Progenitor cell of endocrine pancreas (in vitro differentiated cells): ENCODE measurements around the gene ZC3H10. TPM values are rescaled to one million over a fixed set of nuclear protein-coding genes. Genes with fewer than 3 reads are reported as not detected.

ENCODE experiments used
- DNase-seq: peaks from one replicate; pipeline ENCODE4 v3.0.0; 2021; ENCODE audit warnings: low spot score; ENCODE audit not compliant: unreplicated experiment
- H3K27ac Mint-ChIP-seq: 2 replicates; pipeline ENCODE4 v1.8.0; 2021; ENCODE audit warnings: mild to moderate bottlenecking, moderate library complexity, mixed read lengths
- H3K27me3 Mint-ChIP-seq: 2 replicates; pipeline ENCODE4 v1.8.0; 2021; ENCODE audit warnings: mixed read lengths
- H3K36me3 Mint-ChIP-seq: 2 replicates; pipeline ENCODE4 v1.8.0; 2022; ENCODE audit warnings: mixed read lengths; ENCODE audit not compliant: insufficient read depth
- H3K4me1 Mint-ChIP-seq: 2 replicates; pipeline ENCODE4 v1.8.0; 2021; ENCODE audit warnings: low read depth, mixed read lengths
- H3K4me3 Mint-ChIP-seq: 2 replicates; pipeline ENCODE4 v1.8.0; 2021; ENCODE audit warnings: low read depth, mild to moderate bottlenecking, moderate library complexity, mixed read lengths
- H3K9me3 Mint-ChIP-seq: 2 replicates; pipeline ENCODE4 v1.8.0; 2021; ENCODE audit warnings: low read depth, mixed read lengths
- CTCF ChIP-seq: fragments of 200-600 bp; sonication (generic); IDR thresholded peaks from one replicate; pipeline ENCODE4 v1.5.0; 2021; ENCODE audit warnings: antibody characterized with exemption, mild to moderate bottlenecking; ENCODE audit not compliant: unreplicated experiment
- total RNA-seq: library from RNA; stranded (reverse); gene quantifications from 2 replicates; pipeline ENCODE4 v1.2.1, GENCODE V29; 2021

Gene ZC3H10
- total RNA-seq, 1 donor from 2014 or later: 13.8 TPM

- no peak for TF ChIP-seq CTCF
- Mint-ChIP-seq H3K4me3 (no peak overlapping the region), H3K36me3 (peaks cover 42% of the 10 kb centered on the region), H3K4me1 (peaks cover 4% of the 10 kb centered on the region), H3K27me3 (no peaks in the 10 kb centered on the region), H3K27ac (no peak overlapping the region), H3K9me3 (no peaks in the 10 kb centered on the region)
- no peak for DNase-seq
Observed at GRCh38 chr12:56134897-56135296, 16.8 kb downstream of the ZC3H10 start.

- no peak for TF ChIP-seq CTCF
- H3K4me1 Mint-ChIP-seq: no peaks in the 10 kb centered on the region
- peaks cover 39% of the 10 kb centered on the region for H3K36me3 Mint-ChIP-seq
- no peak overlapping the region for H3K27ac Mint-ChIP-seq
- H3K9me3 Mint-ChIP-seq: no peaks in the 10 kb centered on the region
- DNase-seq: no peak
- H3K4me3 Mint-ChIP-seq: no peak overlapping the region
- no peaks in the 10 kb centered on the region for H3K27me3 Mint-ChIP-seq
Observed at GRCh38 chr12:56137853-56138571, 19.9 kb downstream of the ZC3H10 start.

GRCh38 chr12:56141946-56142784 lies 24.1 kb downstream of the ZC3H10 start:
- no peak for DNase-seq
- Mint-ChIP-seq H3K4me1 (peaks cover 2% of the 10 kb centered on the region), H3K36me3 (peaks cover 36% of the 10 kb centered on the region), H3K4me3 (no peak overlapping the region), H3K27me3 (no peaks in the 10 kb centered on the region), H3K27ac (peak overlapping the region; percentile 24), H3K9me3 (no peaks in the 10 kb centered on the region)
- TF ChIP-seq CTCF: no peak

GRCh38 chr12:56143217-56143616 lies 25.2 kb downstream of the ZC3H10 start:
- Mint-ChIP-seq H3K27me3 (no peaks in the 10 kb centered on the region), H3K36me3 (peaks cover 32% of the 10 kb centered on the region), H3K27ac (no peak overlapping the region), H3K4me3 (no peak overlapping the region), H3K9me3 (no peaks in the 10 kb centered on the region), H3K4me1 (peaks cover 2% of the 10 kb centered on the region)
- DNase-seq: no peak
- TF ChIP-seq CTCF: no peak

GRCh38 chr12:56143870-56144269 lies 25.8 kb downstream of the ZC3H10 start:
- no peak for DNase-seq
- H3K27ac Mint-ChIP-seq: no peak overlapping the region
- peaks cover 26% of the 10 kb centered on the region for H3K36me3 Mint-ChIP-seq
- peaks cover 2% of the 10 kb centered on the region for H3K4me1 Mint-ChIP-seq
- H3K9me3 Mint-ChIP-seq: no peaks in the 10 kb centered on the region
- no peaks in the 10 kb centered on the region for H3K27me3 Mint-ChIP-seq
- TF ChIP-seq CTCF: no peak
- no peak overlapping the region for H3K4me3 Mint-ChIP-seq
